ENCODE measurements around the gene RBM20.
A peak's percentile ranks its signal among the peaks of the same experiment; 100 is the strongest.
"Not testable (repeated sequence)": the region's sequence is repeated elsewhere in the genome, so short reads cannot be mapped to it uniquely, and the experiment has no call there.

Gene RBM20

GRCh38 chr10:110649347-110650264, 5.5 kb downstream of the RBM20 start:
- no peak for DNase-seq

GRCh38 chr10:110650265-110650668, 6.1 kb downstream of the RBM20 start:
- no peak for DNase-seq

GRCh38 chr10:110651044-110651958, 7.2 kb downstream of the RBM20 start:
- no peak for DNase-seq

- no peak for DNase-seq
These were observed 8.5 kb downstream of the RBM20 start for GRCh38 chr10:110652475-110653118.

- no peak for DNase-seq
These were observed 11.2 kb downstream of the RBM20 start for GRCh38 chr10:110655320-110655719.

GRCh38 chr10:110656612-110657011, 12.5 kb downstream of the RBM20 start:
- DNase-seq, result no peak

GRCh38 chr10:110657973-110658691, 14.0 kb downstream of the RBM20 start:
- DNase-seq, result no peak

- no peak for DNase-seq
These were observed 15.4 kb downstream of the RBM20 start for GRCh38 chr10:110659558-110659957.

- not testable (repeated sequence) for DNase-seq
These were observed 16.2 kb downstream of the RBM20 start for GRCh38 chr10:110660289-110660688.

- DNase-seq, result no peak
These were observed 17.2 kb downstream of the RBM20 start for GRCh38 chr10:110661292-110661691.

GRCh38 chr10:110664483-110665420, 20.6 kb downstream of the RBM20 start:
- no peak for DNase-seq

- DNase-seq, result not testable (repeated sequence)
These were observed 22.1 kb downstream of the RBM20 start for GRCh38 chr10:110666259-110666658.

- no peak for DNase-seq
These were observed 22.5 kb downstream of the RBM20 start for GRCh38 chr10:110666673-110667072.

- DNase-seq, result no peak
These were observed 23.6 kb downstream of the RBM20 start for GRCh38 chr10:110667620-110668343.

GRCh38 chr10:110668443-110668842, 24.3 kb downstream of the RBM20 start:
- no peak for DNase-seq

GRCh38 chr10:110670335-110670734, 26.2 kb downstream of the RBM20 start:
- DNase-seq, result no peak

GRCh38 chr10:110671788-110672579, 27.8 kb downstream of the RBM20 start:
- DNase-seq, result peak; percentile 15

GRCh38 chr10:110672580-110672919, 28.4 kb downstream of the RBM20 start:
- no peak for DNase-seq

- DNase-seq, result no peak
These were observed 31.9 kb downstream of the RBM20 start for GRCh38 chr10:110676016-110676415.
